Loucy (cell line): ENCODE data around the gene PUS3.

Experiments used
- EZH2phosphoT487 ChIP-seq: fragments of 200-600 bp; IDR thresholded peaks from 2 replicates; pipeline ENCODE4 v1.6.1; 2018; ENCODE audit warnings: antibody characterized with exemption, mild to moderate bottlenecking, moderate library complexity, borderline replicate concordance
- TF ChIP-seq, protein P1 (sequence below): fragments of 200-600 bp; sonication (generic); conservative IDR thresholded peaks from 2 replicates; pipeline ENCODE4 v1.5.1; 2014; ENCODE audit warnings: mild to moderate bottlenecking, antibody characterized with exemption, low read length

DNA sequence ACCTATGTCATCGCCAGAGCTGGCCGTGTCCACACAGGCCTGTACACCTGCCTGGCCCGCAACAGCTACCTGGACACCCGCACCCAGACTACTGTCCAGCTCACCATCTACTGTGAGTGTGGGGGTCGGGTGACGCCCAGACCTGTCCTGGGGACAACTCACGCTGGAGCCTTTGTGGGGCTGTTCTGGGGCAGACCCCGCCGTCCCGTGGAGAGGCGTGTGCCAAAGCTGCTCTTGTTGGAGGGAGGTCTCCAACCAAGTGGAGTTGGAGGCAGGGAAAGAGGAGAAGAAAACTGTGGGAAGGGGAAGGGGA, 47.1 kb upstream of the PUS3 start:
- TF ChIP-seq EZH2phosphoT487, result no peak
- TF ChIP-seq, protein P1, sequence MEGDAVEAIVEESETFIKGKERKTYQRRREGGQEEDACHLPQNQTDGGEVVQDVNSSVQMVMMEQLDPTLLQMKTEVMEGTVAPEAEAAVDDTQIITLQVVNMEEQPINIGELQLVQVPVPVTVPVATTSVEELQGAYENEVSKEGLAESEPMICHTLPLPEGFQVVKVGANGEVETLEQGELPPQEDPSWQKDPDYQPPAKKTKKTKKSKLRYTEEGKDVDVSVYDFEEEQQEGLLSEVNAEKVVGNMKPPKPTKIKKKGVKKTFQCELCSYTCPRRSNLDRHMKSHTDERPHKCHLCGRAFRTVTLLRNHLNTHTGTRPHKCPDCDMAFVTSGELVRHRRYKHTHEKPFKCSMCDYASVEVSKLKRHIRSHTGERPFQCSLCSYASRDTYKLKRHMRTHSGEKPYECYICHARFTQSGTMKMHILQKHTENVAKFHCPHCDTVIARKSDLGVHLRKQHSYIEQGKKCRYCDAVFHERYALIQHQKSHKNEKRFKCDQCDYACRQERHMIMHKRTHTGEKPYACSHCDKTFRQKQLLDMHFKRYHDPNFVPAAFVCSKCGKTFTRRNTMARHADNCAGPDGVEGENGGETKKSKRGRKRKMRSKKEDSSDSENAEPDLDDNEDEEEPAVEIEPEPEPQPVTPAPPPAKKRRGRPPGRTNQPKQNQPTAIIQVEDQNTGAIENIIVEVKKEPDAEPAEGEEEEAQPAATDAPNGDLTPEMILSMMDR, result no peak
